H9 (cell line): Measurements from ENCODE around the gene HBA1. TPM values are rescaled to one million over a fixed set of nuclear protein-coding genes. Genes with fewer than 3 reads are reported as not detected.

Experiments used
- DNase-seq: peaks from one replicate; pipeline ENCODE4 v3.0.0-alpha.2; 2017
- H2AFZ ChIP-seq: one replicate; pipeline ENCODE4 v1.6.1; 2013; ENCODE audit warnings: mild to moderate bottlenecking, low read length, control low read depth, moderate library complexity
- H2AK5ac ChIP-seq: 2 replicates; pipeline ENCODE4 v1.6.1; 2013; ENCODE audit warnings: low read length, control low read depth, mixed read lengths; ENCODE audit not compliant: insufficient read length
- H2BK120ac ChIP-seq: one replicate; pipeline ENCODE4 v1.6.1; 2013; ENCODE audit warnings: low read depth, mild to moderate bottlenecking, low read length, control low read depth, inconsistent platforms; ENCODE audit not compliant: poor library complexity, severe bottlenecking
- H2BK12ac ChIP-seq: 2 replicates; pipeline ENCODE4 v1.6.1; 2013; ENCODE audit warnings: low read length, control low read depth, mixed read lengths, low read depth; ENCODE audit not compliant: insufficient read length
- H2BK15ac ChIP-seq: 2 replicates; pipeline ENCODE4 v1.6.1; 2013; ENCODE audit warnings: low read depth, low read length, control low read depth
- H2BK20ac ChIP-seq: one replicate; pipeline ENCODE4 v1.6.1; 2013; ENCODE audit warnings: low read depth, mild to moderate bottlenecking, low read length, control low read depth, inconsistent platforms; ENCODE audit not compliant: poor library complexity, severe bottlenecking
- H2BK5ac ChIP-seq: 2 replicates; pipeline ENCODE4 v1.6.1; 2013; ENCODE audit warnings: low read length, control low read depth, mixed read lengths; ENCODE audit not compliant: insufficient read length
- H3K14ac ChIP-seq: 2 replicates; pipeline ENCODE4 v1.6.1; 2013; ENCODE audit warnings: low read length, control low read depth; ENCODE audit not compliant: insufficient read depth
- H3K18ac ChIP-seq: 2 replicates; pipeline ENCODE4 v1.6.1; 2013; ENCODE audit warnings: low read depth, mild to moderate bottlenecking, mixed read lengths, low read length, control low read depth; ENCODE audit not compliant: insufficient read length
- H3K23ac ChIP-seq: 2 replicates; pipeline ENCODE4 v1.6.1; 2013; ENCODE audit warnings: low read length, control low read depth, mixed read lengths, low read depth; ENCODE audit not compliant: insufficient read length
- H3K23me2 ChIP-seq: 2 replicates; pipeline ENCODE4 v1.6.1; 2013; ENCODE audit warnings: low read depth, mild to moderate bottlenecking, mixed read lengths, low read length, control low read depth; ENCODE audit not compliant: insufficient read length, poor library complexity, severe bottlenecking
- H3K27ac ChIP-seq: 2 replicates; pipeline ENCODE4 v1.5.1; 2013; ENCODE audit warnings: low read length, control low read depth, mixed read lengths, low read depth; ENCODE audit not compliant: insufficient read length
- H3K27me3 ChIP-seq: 2 replicates; pipeline ENCODE4 v1.6.1; 2013; ENCODE audit warnings: low read length, control low read depth, inconsistent platforms; ENCODE audit not compliant: insufficient read depth
- H3K4ac ChIP-seq: 2 replicates; pipeline ENCODE4 v1.6.1; 2013; ENCODE audit warnings: low read depth, mild to moderate bottlenecking, control low read depth, inconsistent platforms, low read length, moderate library complexity
- H3K4me1 ChIP-seq: 2 replicates; pipeline ENCODE4 v1.6.1; 2013; ENCODE audit warnings: low read length, control low read depth, inconsistent platforms; ENCODE audit not compliant: insufficient read depth
- H3K4me2 ChIP-seq: 2 replicates; pipeline ENCODE4 v1.6.1; 2013; ENCODE audit warnings: low read length, control low read depth, mixed read lengths; ENCODE audit not compliant: insufficient read length, insufficient read depth
- H3K56ac ChIP-seq: 2 replicates; pipeline ENCODE4 v1.6.1; 2013; ENCODE audit warnings: low read depth, mild to moderate bottlenecking, mixed read lengths, low read length, control low read depth; ENCODE audit not compliant: insufficient read length
- H3K79me1 ChIP-seq: 2 replicates; pipeline ENCODE4 v1.6.1; 2013; ENCODE audit warnings: low read depth, mild to moderate bottlenecking, moderate library complexity, low read length, control low read depth, inconsistent platforms; ENCODE audit not compliant: insufficient read depth, poor library complexity, severe bottlenecking
- H3K79me2 ChIP-seq: 2 replicates; pipeline ENCODE4 v1.6.1; 2013; ENCODE audit warnings: low read length, control low read depth, inconsistent platforms; ENCODE audit not compliant: insufficient read depth
- H3K9ac ChIP-seq: 2 replicates; pipeline ENCODE4 v1.6.1; 2013; ENCODE audit warnings: low read length, control low read depth, mixed read lengths; ENCODE audit not compliant: insufficient read length; ENCODE audit errors: extremely low read depth
- H3K9me3 ChIP-seq: one replicate; pipeline ENCODE4 v1.6.1; 2013; ENCODE audit warnings: low read depth, low read length, inconsistent platforms; ENCODE audit not compliant: control insufficient read depth
- H3T11ph ChIP-seq: one replicate; pipeline ENCODE4 v1.6.1; 2013; ENCODE audit warnings: mild to moderate bottlenecking, low read length, control low read depth, inconsistent platforms
- H4K20me1 ChIP-seq: one replicate; pipeline ENCODE4 v1.6.1; 2013; ENCODE audit not compliant: control insufficient read depth, insufficient read length, insufficient read depth
- H4K5ac ChIP-seq: 2 replicates; pipeline ENCODE4 v1.6.1; 2013; ENCODE audit warnings: low read depth, mild to moderate bottlenecking, mixed read lengths, low read length, control low read depth; ENCODE audit not compliant: insufficient read length
- H4K8ac ChIP-seq: replicated peaks from 2 replicates; pipeline ENCODE4 v1.6.1; 2013; ENCODE audit warnings: low read length, control low read depth, mixed read lengths, low read depth; ENCODE audit not compliant: insufficient read length
- H4K91ac ChIP-seq: 2 replicates; pipeline ENCODE4 v1.6.1; 2013; ENCODE audit warnings: low read depth, mild to moderate bottlenecking, moderate library complexity, mixed read lengths, low read length, control low read depth; ENCODE audit not compliant: insufficient read length
- H3K27ac Mint-ChIP-seq, 3 experiments: 2 replicates in 2 of 3; 3 replicates in 1 of 3; pipeline ENCODE4 v1.8.0; 2020 to 2021; ENCODE audit warnings: mixed read lengths in 3 of 3, mild to moderate bottlenecking in 1 of 3, moderate library complexity in 1 of 3
- H3K27me3 Mint-ChIP-seq: 2 replicates; pipeline ENCODE4 v1.8.0; 2021; ENCODE audit warnings: low read depth, mild to moderate bottlenecking, moderate library complexity, mixed read lengths
- H3K36me3 Mint-ChIP-seq, 3 experiments: 2 replicates in 2 of 3; 3 replicates in 1 of 3; pipeline ENCODE4 v1.8.0; 2020 to 2021; ENCODE audit warnings: low read depth in 3 of 3, mixed read lengths in 3 of 3; ENCODE audit not compliant: insufficient read depth in 1 of 3
- H3K4me1 Mint-ChIP-seq, 2 experiments: 2 replicates each; pipeline ENCODE4 v1.8.0; 2020; ENCODE audit warnings: mixed read lengths in 2 of 2
- H3K4me3 Mint-ChIP-seq, 2 experiments: 2 replicates in 1 of 2; 3 replicates in 1 of 2; pipeline ENCODE4 v1.8.0; 2020 to 2021; ENCODE audit warnings: mild to moderate bottlenecking in 2 of 2, mixed read lengths in 2 of 2, moderate library complexity in 1 of 2
- H3K9me3 Mint-ChIP-seq, 2 experiments: 2 replicates in 1 of 2; 3 replicates in 1 of 2; pipeline ENCODE4 v1.8.0; 2020; ENCODE audit warnings: mild to moderate bottlenecking in 2 of 2, mixed read lengths in 2 of 2, moderate library complexity in 1 of 2
- CTCF ChIP-seq: fragments of 200-600 bp; sonication (generic); conservative IDR thresholded peaks from 3 replicates; pipeline ENCODE4 v1.8.0; 2021; ENCODE audit warnings: antibody characterized with exemption, mild to moderate bottlenecking
- WGBS: extraction: QIAGEN DNeasy Blood & Tissue Kit; methylation state at CpG from one replicate; pipeline ENCODE4 v1.1.7; 2013; ENCODE audit warnings: missing lambda C conversion rate, low lambda C conversion rate, mixed read lengths; ENCODE audit not compliant: insufficient read length; ENCODE audit errors: extremely low coverage; 5-methylcytosine and 5-hydroxymethylcytosine counted together
- total RNA-seq: library from RNA; stranded (reverse); gene quantifications from 2 replicates; pipeline ENCODE4 v1.2.1, GENCODE V29; 2021

The HBA1 gene
- total RNA-seq, 1 experiment from 2014 or later = 7.2 TPM

- Histone ChIP-seq H3K4me2 (peak overlapping the region; percentile 33), H2BK5ac (no peak overlapping the region), H3K18ac (no peak overlapping the region), H4K20me1 (no peaks in the 10 kb centered on the region), H3T11ph (no peak overlapping the region), H3K9ac (no peak overlapping the region), H3K27me3 (peaks cover 40% of the 10 kb centered on the region), H4K91ac (no peak overlapping the region), H2AK5ac (no peak overlapping the region), H4K8ac (no peak overlapping the region), H2BK15ac (no peak overlapping the region), H3K27ac (no peak overlapping the region), H4K5ac (no peak overlapping the region), H3K14ac (no peak overlapping the region), H3K9me3 (no peaks in the 10 kb centered on the region), H2BK120ac (no peak overlapping the region), H3K79me1 (no peaks in the 10 kb centered on the region), H2AFZ (no peak overlapping the region), H2BK12ac (no peak overlapping the region), H3K23me2 (peaks cover 8% of the 10 kb centered on the region), H3K79me2 (no peaks in the 10 kb centered on the region), H3K56ac (no peak overlapping the region), H3K23ac (no peak overlapping the region), H3K4me1 (no peaks in the 10 kb centered on the region; the same call in 1 of the 2 replicates), H2BK20ac (no peak overlapping the region), H3K4ac (no peak overlapping the region)
- peaks cover 27 to 32% of the 10 kb centered on the region in 2 experiments for H3K4me1 Mint-ChIP-seq
- no CpG with 5 or more reads among the region's 45 CpGs for WGBS
- no peak for TF ChIP-seq CTCF
- H3K36me3 Mint-ChIP-seq = no peaks in the 10 kb centered on the region; a peak in 1 of 7 replicates
- peaks cover 0 to 3% of the 10 kb centered on the region in 2 experiments; a peak in 1 of 5 replicates for H3K9me3 Mint-ChIP-seq
- no peak overlapping the region for H3K27ac Mint-ChIP-seq
- H3K4me3 Mint-ChIP-seq = peak overlapping the region in 1 of 2 experiments; percentile 72; a peak in 3 of 5 replicates
- DNase-seq = no peak
- H3K27me3 Mint-ChIP-seq = peaks cover 80% of the 10 kb centered on the region
These were observed 9.9 kb upstream of the HBA1 start for GRCh38 chr16:166375-167121.
